HG02623 (cell line): ENCODE measurements around the gene ST8SIA3.
"Not testable (repeated sequence)": the region's sequence is repeated elsewhere in the genome, so short reads cannot be mapped to it uniquely, and the experiment has no call there.

Source experiments
- ATAC-seq: cut with Tn5 transposase; IDR thresholded peaks from one replicate; pipeline ENCODE4 v1.9.1; 2021; ENCODE audit warnings: moderate library complexity; ENCODE audit not compliant: unreplicated experiment

The ST8SIA3 gene

GRCh38 chr18:57364460-57364859, 12.1 kb downstream of the ST8SIA3 start:
- ATAC-seq: no peak

DNA sequence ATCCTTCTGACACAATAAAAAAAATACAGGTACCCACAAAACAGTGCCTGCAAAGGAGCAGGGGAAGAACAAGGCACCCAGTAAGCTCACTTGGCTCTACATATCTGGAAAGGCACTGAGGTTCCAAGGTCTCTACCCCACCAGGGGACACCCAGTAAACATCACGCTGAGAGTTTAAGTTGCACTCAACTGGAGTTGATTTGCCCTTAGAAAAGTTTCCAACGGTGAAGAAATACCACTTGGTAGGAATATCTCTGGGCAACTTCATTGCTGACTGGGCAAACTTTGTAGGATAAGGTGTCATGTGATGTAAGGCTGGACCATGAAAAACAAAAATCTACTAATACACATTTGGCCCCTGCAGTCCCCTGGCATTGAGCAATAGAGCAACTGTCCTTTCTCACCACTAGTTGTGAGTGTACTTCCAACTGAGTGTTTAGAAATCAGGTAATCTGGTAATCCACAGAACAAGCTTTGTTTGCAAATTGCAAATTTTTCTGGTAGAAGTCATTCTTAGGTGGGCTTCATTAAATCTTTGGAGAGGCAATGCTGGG, 14.2 kb downstream of the ST8SIA3 start:
- no peak for ATAC-seq

DNA sequence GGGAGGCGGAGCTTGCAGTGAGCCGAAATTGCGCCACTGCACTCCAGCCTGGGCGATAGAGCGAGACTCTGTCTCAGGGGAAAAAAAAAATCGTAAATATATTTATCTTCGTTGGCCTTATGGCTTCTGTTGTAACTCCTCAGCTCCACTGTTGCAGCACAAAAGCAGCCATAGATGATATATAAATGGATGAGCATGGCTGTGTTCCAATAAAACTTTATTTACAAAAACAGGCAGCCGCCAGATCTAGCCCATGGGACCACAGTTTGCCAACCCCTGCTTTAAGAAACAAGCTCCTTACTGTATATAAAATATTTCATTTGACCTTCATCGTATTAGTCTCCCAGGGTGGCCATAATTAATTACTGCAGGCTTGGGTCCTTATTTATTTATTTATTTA, 20.1 kb downstream of the ST8SIA3 start:
- ATAC-seq: no peak

- ATAC-seq: no peak
Measured at GRCh38 chr18:57373017-57373416, 20.7 kb downstream of the ST8SIA3 start.

- ATAC-seq: no peak
Measured at GRCh38 chr18:57376503-57376902, 24.1 kb downstream of the ST8SIA3 start.

DNA sequence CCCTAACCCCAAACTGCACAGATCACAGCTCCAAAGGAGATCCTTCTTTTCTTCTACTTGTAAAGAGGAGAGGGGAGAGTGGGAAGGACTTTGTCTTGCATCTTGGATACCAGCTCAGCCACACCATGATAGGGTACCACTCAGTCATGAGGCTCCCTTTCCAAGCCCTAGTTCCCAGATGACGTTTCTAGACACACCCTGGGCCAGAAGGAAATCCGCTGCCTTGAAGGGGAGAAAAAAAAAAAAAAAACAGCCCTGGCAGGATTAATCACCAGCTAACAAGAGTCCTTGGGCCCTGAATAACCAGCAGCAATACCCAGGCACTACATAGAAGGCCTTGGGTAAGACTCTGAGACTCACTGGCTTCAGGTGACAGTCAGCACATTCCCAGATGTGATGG, 36.9 kb downstream of the ST8SIA3 start:
- ATAC-seq: no peak

- ATAC-seq: no peak
Measured at GRCh38 chr18:57390044-57390443, 37.7 kb downstream of the ST8SIA3 start.

- not testable (repeated sequence) for ATAC-seq
Measured at GRCh38 chr18:57394749-57395148, 42.4 kb downstream of the ST8SIA3 start.

DNA sequence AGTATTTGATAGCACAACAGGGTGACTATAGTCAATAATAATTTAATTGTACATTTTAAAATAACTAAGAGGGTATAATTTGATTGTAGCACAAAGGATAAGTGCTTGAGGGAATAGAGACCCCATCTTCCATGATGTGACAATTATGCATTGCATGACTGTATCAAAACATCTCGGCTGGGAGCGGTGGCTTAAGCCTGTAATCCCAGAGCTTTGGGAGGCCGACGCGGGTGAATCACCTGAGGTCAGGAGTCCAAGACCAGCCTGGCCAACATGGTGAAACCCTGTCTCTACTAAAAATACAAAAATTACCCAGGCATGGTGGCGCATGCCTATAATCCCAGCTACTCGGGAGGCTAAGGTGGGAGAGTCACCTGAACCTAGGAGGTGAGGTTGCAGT, 44.5 kb downstream of the ST8SIA3 start:
- not testable (repeated sequence) for ATAC-seq

DNA sequence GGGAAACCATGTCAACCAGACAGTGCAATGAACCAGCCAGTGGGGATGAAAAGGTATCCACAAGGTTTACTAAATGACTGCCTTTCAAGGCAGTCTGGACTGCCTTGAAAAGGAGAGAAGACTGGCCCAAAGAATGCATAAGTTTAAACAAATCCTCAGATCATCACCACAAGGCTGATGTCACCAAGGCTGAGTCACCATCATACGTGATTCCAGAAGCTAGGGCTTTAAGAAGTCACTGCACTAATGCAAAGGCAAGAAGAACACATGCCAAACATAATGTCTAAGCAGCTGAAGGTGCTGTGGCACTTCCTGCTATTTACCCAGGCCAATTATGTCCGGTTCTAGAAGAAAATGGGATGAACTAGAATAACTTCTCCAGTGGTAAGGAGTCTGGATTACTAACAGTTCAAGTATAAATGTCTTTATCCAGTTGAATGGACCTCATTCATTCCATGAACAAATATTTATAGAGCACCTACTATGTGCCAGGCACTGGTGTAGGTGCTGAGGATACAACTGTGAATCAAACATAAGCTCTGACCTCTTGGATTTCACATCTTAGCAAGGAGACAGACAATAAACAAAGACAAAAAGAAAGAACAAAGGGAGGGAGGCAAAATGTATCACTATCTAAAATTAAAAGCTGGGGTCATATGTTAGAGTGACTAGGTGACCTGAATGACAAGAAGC, 45.2 kb downstream of the ST8SIA3 start:
- no peak for ATAC-seq

DNA sequence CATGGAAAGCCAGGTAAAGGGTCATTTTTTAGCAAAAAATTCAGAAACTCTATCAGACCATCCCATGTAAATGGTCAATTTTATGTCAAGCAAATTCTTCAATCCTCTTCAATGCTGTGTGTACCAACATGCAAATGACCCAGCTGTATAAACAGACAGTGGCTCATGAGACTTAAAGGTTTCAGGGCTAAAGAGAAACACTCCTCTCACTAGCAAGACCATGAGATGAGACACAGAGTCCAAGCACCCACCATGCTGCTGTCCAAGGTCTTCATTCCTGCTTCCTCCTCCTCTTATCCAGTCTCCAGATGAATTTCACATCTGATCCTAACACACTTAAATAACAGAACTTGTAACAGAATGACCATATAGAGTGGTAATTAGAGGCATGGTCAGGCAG, 52.0 kb downstream of the ST8SIA3 start:
- no peak for ATAC-seq

- ATAC-seq: no peak
Measured at GRCh38 chr18:57409650-57410049, 57.3 kb downstream of the ST8SIA3 start.

DNA sequence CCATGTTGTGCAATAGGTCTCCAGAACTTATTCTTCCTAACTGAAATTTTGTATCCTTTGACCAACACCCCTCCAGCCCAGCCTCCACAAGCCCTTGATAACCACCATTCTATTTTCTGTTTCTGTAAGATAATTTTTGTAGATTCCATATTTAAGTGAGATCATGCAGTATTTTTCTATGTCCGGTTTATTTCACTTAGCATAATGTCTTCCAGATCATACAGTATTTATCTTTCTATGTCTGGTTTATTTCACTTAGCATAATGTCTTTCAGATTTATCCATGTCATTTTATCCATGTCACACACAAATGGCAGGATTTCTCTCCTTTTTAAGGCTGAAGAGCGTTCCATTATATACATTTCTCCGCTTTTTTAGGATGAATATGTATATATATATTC, 58.4 kb downstream of the ST8SIA3 start:
- ATAC-seq: no peak

DNA sequence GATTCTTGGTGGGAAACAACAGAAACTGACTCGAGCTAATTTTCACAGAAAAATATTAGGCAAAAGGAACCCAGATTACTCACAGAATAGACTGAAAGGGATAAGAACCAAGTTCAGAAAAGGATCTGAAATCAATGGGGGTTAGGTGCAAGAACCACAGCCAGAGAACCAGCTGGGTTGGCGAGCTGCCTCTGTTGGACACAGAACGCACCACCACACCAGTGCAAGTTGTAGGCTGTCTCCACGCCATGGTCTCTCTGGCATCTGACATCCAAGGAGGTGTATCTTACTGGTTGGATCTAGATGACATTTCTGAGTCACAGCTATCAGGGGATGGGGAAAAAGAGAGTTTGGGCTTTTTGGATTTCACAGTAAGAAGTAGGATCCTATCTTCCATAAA, 64.2 kb downstream of the ST8SIA3 start:
- no peak for ATAC-seq
